Transverse colon (tissue), 4 donors: ENCODE measurements around the gene ACP1. TPM values are rescaled to one million over a fixed set of nuclear protein-coding genes. Genes with fewer than 3 reads are reported as not detected.

ENCODE experiments used
- DNase-seq: peaks from one replicate; pipeline ENCODE4 v3.0.0-alpha.2; 2019
- H3K27ac ChIP-seq, 4 donors: fragments of 200-600 bp; sonication (generic); 2 replicates each; pipeline ENCODE4 v1.5.1; 2016 to 2018; ENCODE audit warnings: inconsistent platforms in 4 of 4
- H3K27me3 ChIP-seq: fragments of 200-600 bp; sonication (generic); 2 replicates; pipeline ENCODE4 v1.5.1; 2017; ENCODE audit warnings: inconsistent platforms
- H3K36me3 ChIP-seq, 4 donors: fragments of 200-600 bp; sonication (generic); 2 replicates each; pipeline ENCODE4 v1.5.1; 2017 to 2019; ENCODE audit warnings: inconsistent platforms in 4 of 4
- H3K4me1 ChIP-seq, 4 donors: fragments of 200-600 bp; sonication (generic); 2 replicates each; pipeline ENCODE4 v1.5.1; 2017 to 2020; ENCODE audit warnings: inconsistent platforms in 4 of 4
- H3K4me3 ChIP-seq, 4 donors: fragments of 200-600 bp; sonication (generic); 1 replicate in 1 of 4; 2 replicates in 3 of 4; pipeline versions ENCODE4 v1.5.1 to v1.6.1; 2017 to 2019; ENCODE audit warnings: inconsistent platforms in 4 of 4
- H3K9me3 ChIP-seq, 2 donors: fragments of 200-600 bp; sonication (generic); 2 replicates each; pipeline ENCODE4 v1.5.1; 2017 to 2019; ENCODE audit warnings: inconsistent platforms in 2 of 2
- CTCF ChIP-seq, 5 experiments: fragments of 200-600 bp in 3 of 5; fragments of 450-650 bp in 2 of 5; sonication (generic) in 3 of 5; IDR thresholded peaks; 1 replicate in 2 of 5; 2 replicates in 3 of 5; pipeline ENCODE4 v1.5.1; 2016 to 2017; ENCODE audit warnings: antibody characterized with exemption in 5 of 5, inconsistent platforms in 3 of 5, mild to moderate bottlenecking in 2 of 5, moderate library complexity in 1 of 5
- EP300 ChIP-seq: sonication (generic); formaldehyde crosslinking; IDR thresholded peaks from one replicate; pipeline ENCODE4 v1.6.1; 2017; ENCODE audit warnings: antibody characterized with exemption, low read depth
- POLR2A ChIP-seq: fragments of 450-650 bp; IDR thresholded peaks from one replicate; pipeline ENCODE4 v1.6.1; 2016; ENCODE audit warnings: antibody characterized with exemption, mild to moderate bottlenecking, moderate library complexity
- POLR2AphosphoS5 ChIP-seq, 3 donors: sonication (generic); formaldehyde crosslinking; IDR thresholded peaks; one replicate each; pipeline ENCODE4 v1.6.1; 2016; ENCODE audit warnings: antibody characterized with exemption in 3 of 3
- WGBS, 2 donors: methylation state at CpG; one replicate each; pipeline ENCODE4 v1.1.5; 2018; ENCODE audit warnings: low coverage in 1 of 2; 5-methylcytosine and 5-hydroxymethylcytosine counted together
- in situ Hi-C, 4 donors: fragments of 200-750 bp; cut with MboI; loops; one replicate each; pipeline versions ENCODE4 v1.15.0 to v1.15.1; 2017; ENCODE audit warnings: low sequenced_read_pairs in 3 of 4, low pct_ligation_motif_present in 1 of 4, low pct_unique_long_range_greater_than_20kb in 1 of 4
- intact Hi-C: fragments of 100-400 bp; cut with DNase I; formaldehyde crosslinking; loops from one replicate; pipeline ENCODE4 v1.15.1; 2023; ENCODE audit warnings: low total_unique reads
- total RNA-seq, 4 donors: library from RNA; depleted of rRNA; stranded (reverse); fragments of >200 nt; gene quantifications; one replicate each; pipeline ENCODE4 v1.1.0, GENCODE V29; 2016

Gene ACP1
- total RNA-seq, 4 donors from 2014 or later, result 21.3 to 96.1 (median 66.4) TPM

- DNase-seq, result no peak
Observed at GRCh38 chr2:246489-247144, 18.1 kb upstream of the ACP1 start.

GRCh38 chr2:248724-249123, 16.0 kb upstream of the ACP1 start:
- WGBS, 2 donors, result 85 to 89% methylated on average over 2 of the region's 2 CpGs
- intact Hi-C loops (loop anchor here (5.0 kb wide), 1 partner anchor 394 kb away; no protein-coding TSS in a partner anchor), in situ Hi-C loops (no loop called here)
- Histone ChIP-seq H3K27ac (no peak overlapping the region), H3K27me3 (no peaks in the 10 kb centered on the region), H3K9me3 (no peaks in the 10 kb centered on the region), H3K36me3 (peaks cover 0 to 24% (median 3%) of the 10 kb centered on the region in 4 donors), H3K4me3 (no peak overlapping the region), H3K4me1 (no peaks in the 10 kb centered on the region)
- no peak for DNase-seq
- TF ChIP-seq CTCF (IDR thresholded peaks at IDR 0.05) (no peak), EP300 (no peak), POLR2A (no peak), POLR2AphosphoS5 (IDR thresholded peaks at IDR 0.05) (no peak)

More at GRCh38 chr2:246489-247144, 18.1 kb upstream of the ACP1 start:
- WGBS, 2 donors, result 63 to 67% methylated on average over 6 of the region's 6 CpGs
- TF ChIP-seq POLR2AphosphoS5 (IDR thresholded peaks at IDR 0.05) (no peak), CTCF (IDR thresholded peaks at IDR 0.05) (peak; percentile 35 to 61 (median 53)), EP300 (no peak)
- no peaks in the 10 kb centered on the region for H3K27me3 ChIP-seq
- H3K36me3 ChIP-seq, result peaks cover 0 to 39% (median 10%) of the 10 kb centered on the region in 4 donors
- in situ Hi-C loops (no loop called here), intact Hi-C loops (loop anchor here (5.0 kb wide), 1 partner anchor 396 kb away; no protein-coding TSS in a partner anchor)
- no peak overlapping the region for H3K4me3 ChIP-seq
- H3K9me3 ChIP-seq, result peaks cover 0 to 3% of the 10 kb centered on the region in 2 donors
- H3K27ac ChIP-seq, result no peak overlapping the region
- H3K4me1 ChIP-seq, result no peaks in the 10 kb centered on the region

GRCh38 chr2:249538-250042, 15.2 kb upstream of the ACP1 start:
- peaks cover 0 to 17% (median 3%) of the 10 kb centered on the region in 4 donors for H3K36me3 ChIP-seq
- no peak overlapping the region for H3K27ac ChIP-seq
- H3K27me3 ChIP-seq, result no peaks in the 10 kb centered on the region
- DNase-seq, result no peak
- WGBS, 2 donors, result 92% methylated on average over 14 to 15 of the region's 15 CpGs
- no peaks in the 10 kb centered on the region for H3K4me1 ChIP-seq
- no peak overlapping the region for H3K4me3 ChIP-seq
- intact Hi-C loops (loop anchor here (5.0 kb wide), 1 partner anchor 393 kb away; no protein-coding TSS in a partner anchor), in situ Hi-C loops (loop anchor here in 1 of 4 donors (10.0 kb wide), 1 partner anchor 385 kb away; no protein-coding TSS in a partner anchor)
- TF ChIP-seq EP300, result no peak
- TF ChIP-seq POLR2A, result no peak
- TF ChIP-seq CTCF (IDR thresholded peaks at IDR 0.05), result no peak
- TF ChIP-seq POLR2AphosphoS5 (IDR thresholded peaks at IDR 0.05), result no peak
- no peaks in the 10 kb centered on the region for H3K9me3 ChIP-seq

- DNase-seq, result no peak
- H3K27ac ChIP-seq, result no peak overlapping the region
- no peaks in the 10 kb centered on the region for H3K27me3 ChIP-seq
- H3K4me1 ChIP-seq, result no peaks in the 10 kb centered on the region
- H3K4me3 ChIP-seq, result no peak overlapping the region
- H3K9me3 ChIP-seq, result no peaks in the 10 kb centered on the region
- intact Hi-C loops (no loop called here), in situ Hi-C loops (loop anchor here in 1 of 4 donors (10.0 kb wide), 1 partner anchor 383 kb away; no protein-coding TSS in a partner anchor)
- TF ChIP-seq POLR2AphosphoS5 (IDR thresholded peaks at IDR 0.05), result no peak
- no peak for TF ChIP-seq POLR2A
- TF ChIP-seq EP300, result no peak
- TF ChIP-seq CTCF (IDR thresholded peaks at IDR 0.05), result no peak
- peaks cover 0 to 2% (median under 1%) of the 10 kb centered on the region in 4 donors for H3K36me3 ChIP-seq
- 85 to 90% methylated on average over 6 of the region's 6 CpGs for WGBS, 2 donors
Observed at GRCh38 chr2:252001-252602, 12.6 kb upstream of the ACP1 start.
